WTC11 (cell line): ENCODE measurements around the gene IRF2BPL. TPM values are rescaled to one million over a fixed set of nuclear protein-coding genes. Genes with fewer than 3 reads are reported as not detected.
A peak's percentile ranks its signal among the peaks of the same experiment; 100 is the strongest.

Experiments used
- ATAC-seq: fragments of 200-7000 bp; cut with Tn5 transposase; 2 replicates; pipeline ENCODE4 v1.10.0; 2021; ENCODE audit warnings: mild to moderate bottlenecking, moderate library complexity
- CTCF ChIA-PET: fragments of 300-600 bp; sonication (Branson Sonifier 250); formaldehyde crosslinking; loops from one replicate; lab custom pipeline; 2021; ENCODE audit warnings: antibody characterized with exemption; lab: Charles Lee
- POLR2A ChIA-PET: fragments of 350-600 bp; sonication (Branson Sonifier 250); formaldehyde crosslinking; loops from one replicate; lab custom pipeline; 2021; ENCODE audit warnings: antibody characterized with exemption; lab: Charles Lee
- DNase-seq: peaks from one replicate; pipeline ENCODE4 v3.0.0; 2021; ENCODE audit warnings: low spot score
- H3K27ac Mint-ChIP-seq: 2 replicates; pipeline ENCODE4 v1.8.0; 2021; ENCODE audit warnings: mixed read lengths
- H3K27me3 Mint-ChIP-seq: 2 replicates; pipeline ENCODE4 v1.8.0; 2021; ENCODE audit warnings: low read depth, mild to moderate bottlenecking, moderate library complexity, mixed read lengths
- H3K36me3 Mint-ChIP-seq: 2 replicates; pipeline ENCODE4 v1.8.0; 2021; ENCODE audit warnings: mixed read lengths
- H3K4me1 Mint-ChIP-seq: 2 replicates; pipeline ENCODE4 v1.8.0; 2022; ENCODE audit warnings: mixed read lengths
- H3K4me3 Mint-ChIP-seq: 2 replicates; pipeline ENCODE4 v1.8.0; 2021; ENCODE audit warnings: mild to moderate bottlenecking, moderate library complexity, mixed read lengths
- H3K9me3 Mint-ChIP-seq: 2 replicates; pipeline ENCODE4 v1.8.0; 2021; ENCODE audit warnings: mixed read lengths
- CBFB ChIP-seq: sonication (generic); formaldehyde crosslinking; IDR thresholded peaks from 2 replicates; pipeline ENCODE4 v1.8.1; 2022; ENCODE audit warnings: mild to moderate bottlenecking, low read depth, missing genetic modification reagents
- EMX1 ChIP-seq: fragments of 250-450 bp; sonication (Bioruptor Pico); IDR thresholded peaks from 2 replicates; pipeline ENCODE4 v1.8.0; 2021; ENCODE audit warnings: mild to moderate bottlenecking
- FOXJ3 ChIP-seq: sonication (generic); formaldehyde crosslinking; IDR thresholded peaks from 2 replicates; pipeline ENCODE4 v1.9.0; 2021; ENCODE audit warnings: missing genetic modification reagents, mild to moderate bottlenecking, borderline replicate concordance
- JAZF1 ChIP-seq: fragments of 250-450 bp; sonication (Bioruptor Pico); IDR thresholded peaks from 2 replicates; pipeline ENCODE4 v1.9.0; 2021; ENCODE audit warnings: moderate library complexity, mild to moderate bottlenecking, inconsistent platforms
- JUN ChIP-seq: sonication (generic); formaldehyde crosslinking; IDR thresholded peaks from 2 replicates; pipeline ENCODE4 v1.8.0; 2023; ENCODE audit warnings: mild to moderate bottlenecking, missing genetic modification reagents
- KAT7 ChIP-seq: sonication (generic); formaldehyde crosslinking; IDR thresholded peaks from 2 replicates; pipeline ENCODE4 v1.8.1; 2023; ENCODE audit warnings: missing genetic modification reagents, mild to moderate bottlenecking, borderline replicate concordance
- MXD4 ChIP-seq: fragments of 250-450 bp; sonication (Bioruptor Pico); IDR thresholded peaks from 2 replicates; pipeline ENCODE4 v1.8.0; 2021; ENCODE audit warnings: mild to moderate bottlenecking, moderate library complexity, borderline replicate concordance
- NFE2L1 ChIP-seq: sonication (generic); formaldehyde crosslinking; IDR thresholded peaks from 2 replicates; pipeline ENCODE4 v1.8.1; 2023; ENCODE audit warnings: missing genetic modification reagents
- PRRX2 ChIP-seq: fragments of 250-450 bp; sonication (Bioruptor Pico); IDR thresholded peaks from 2 replicates; pipeline ENCODE4 v1.8.0; 2021; ENCODE audit warnings: mild to moderate bottlenecking
- RORB ChIP-seq: fragments of 250-450 bp; sonication (Bioruptor Pico); IDR thresholded peaks from 2 replicates; pipeline ENCODE4 v1.9.0; 2021; ENCODE audit warnings: mild to moderate bottlenecking
- SOX15 ChIP-seq: fragments of 250-450 bp; sonication (Bioruptor Pico); IDR thresholded peaks from 2 replicates; pipeline ENCODE4 v1.9.0; 2021; ENCODE audit warnings: mild to moderate bottlenecking
- SP1 ChIP-seq: sonication (generic); formaldehyde crosslinking; conservative IDR thresholded peaks from 2 replicates; pipeline ENCODE4 v1.8.1; 2022; ENCODE audit warnings: missing genetic modification reagents
- TCF7 ChIP-seq: sonication (generic); formaldehyde crosslinking; IDR thresholded peaks from 2 replicates; pipeline ENCODE4 v1.8.0; 2022; ENCODE audit warnings: mild to moderate bottlenecking, low read depth, missing genetic modification reagents, moderate library complexity
- TEAD4 ChIP-seq: sonication (generic); formaldehyde crosslinking; IDR thresholded peaks from 2 replicates; pipeline ENCODE4 v1.8.0; 2022; ENCODE audit warnings: mild to moderate bottlenecking, missing genetic modification reagents
- ZBTB21 ChIP-seq: sonication (generic); formaldehyde crosslinking; IDR thresholded peaks from 2 replicates; pipeline ENCODE4 v1.8.1; 2023; ENCODE audit warnings: mild to moderate bottlenecking, missing genetic modification reagents, borderline replicate concordance
- ZNF121 ChIP-seq: sonication (generic); formaldehyde crosslinking; IDR thresholded peaks from 2 replicates; pipeline ENCODE4 v1.8.0; 2023; ENCODE audit warnings: missing genetic modification reagents
- ZNF396 ChIP-seq: fragments of 250-450 bp; sonication (Bioruptor Pico); IDR thresholded peaks from 2 replicates; pipeline ENCODE4 v1.8.0; 2021; ENCODE audit warnings: mild to moderate bottlenecking, moderate library complexity, borderline replicate concordance
- ZNF423 ChIP-seq: fragments of 250-450 bp; sonication (Bioruptor Pico); IDR thresholded peaks from 2 replicates; pipeline ENCODE4 v2.1.2; 2022; ENCODE audit warnings: mild to moderate bottlenecking, moderate library complexity
- ZNF671 ChIP-seq: fragments of 250-450 bp; sonication (Bioruptor Pico); IDR thresholded peaks from 2 replicates; pipeline ENCODE4 v1.8.0; 2021; ENCODE audit warnings: mild to moderate bottlenecking
- total RNA-seq: library from RNA; stranded (reverse); gene quantifications from 3 replicates; pipeline ENCODE4 v1.2.3, GENCODE V29; 2021
- TF ChIP-seq, protein P1 (sequence below): sonication (generic); formaldehyde crosslinking; IDR thresholded peaks from 2 replicates; pipeline ENCODE4 v1.8.0; 2022; ENCODE audit warnings: mild to moderate bottlenecking, missing genetic modification reagents
- TF ChIP-seq, protein P2 (sequence below): sonication (generic); formaldehyde crosslinking; IDR thresholded peaks from 2 replicates; pipeline ENCODE4 v1.8.1; 2023; ENCODE audit warnings: mild to moderate bottlenecking, missing genetic modification reagents, borderline replicate concordance
- TF ChIP-seq, protein P3 (sequence below): sonication (generic); formaldehyde crosslinking; IDR thresholded peaks from 2 replicates; pipeline ENCODE4 v1.8.1; 2022; ENCODE audit warnings: missing genetic modification reagents, borderline replicate concordance
- TF ChIP-seq, protein P4 (sequence below): sonication (generic); formaldehyde crosslinking; IDR thresholded peaks from 2 replicates; pipeline ENCODE4 v1.8.1; 2022; ENCODE audit warnings: low read depth, missing genetic modification reagents, borderline replicate concordance

Gene IRF2BPL
- total RNA-seq, 1 experiment from 2014 or later, result 126 TPM

DNA sequence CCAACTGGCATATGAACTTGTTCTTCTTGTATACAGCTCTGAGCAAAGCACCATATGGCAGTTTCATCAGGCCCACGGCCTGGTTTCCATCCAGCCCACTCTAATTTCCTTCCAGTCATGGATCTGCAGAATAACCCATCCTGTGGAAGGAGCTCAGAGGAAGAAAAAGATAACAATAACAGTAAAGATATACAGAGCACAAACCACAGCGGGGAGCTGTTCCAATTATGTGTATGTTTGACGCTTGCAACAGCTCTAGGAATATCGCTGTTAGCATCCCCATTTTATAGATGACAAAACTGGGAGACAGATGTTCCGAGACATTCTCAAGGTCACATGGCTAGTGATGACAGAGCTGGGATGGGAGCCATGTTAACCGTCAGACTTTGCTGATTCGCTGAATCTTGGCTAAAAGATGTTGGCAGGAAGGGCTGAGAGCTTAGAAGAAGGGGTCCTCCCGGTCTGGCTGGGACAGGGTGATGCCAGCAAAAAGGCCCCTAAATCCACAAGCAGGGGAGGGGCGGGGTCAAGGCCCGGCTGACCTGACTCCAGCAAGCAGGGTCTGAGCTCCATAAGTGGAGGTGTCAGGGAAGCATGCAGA lies 35.2 kb upstream of the IRF2BPL start:
- Mint-ChIP-seq H3K36me3 (no peaks in the 10 kb centered on the region), H3K27me3 (no peaks in the 10 kb centered on the region), H3K4me1 (peaks cover 29% of the 10 kb centered on the region), H3K27ac (no peak overlapping the region), H3K4me3 (no peak overlapping the region), H3K9me3 (0 out of 2 replicates have a peak, but pooled peaks cover 2% of the 10 kb centered on the region)
- ChIA-PET CTCF (interaction anchor here (0.9 to 11.4 kb wide), 7 partner anchors 13 to 191 kb away, joined by 3 to 249 read pairs (median 6); no protein-coding TSS in a partner anchor), POLR2A (interaction anchor here (0.6 to 1.4 kb wide), 3 partner anchors 13 to 44 kb away, joined by 3 to 8 read pairs (median 5); no protein-coding TSS in a partner anchor)
- TF ChIP-seq TCF7 (CRISPR knock-in tag), result no peak
- no peak for TF ChIP-seq PRRX2
- TF ChIP-seq ZNF423, result no peak
- TF ChIP-seq JUN (CRISPR knock-in tag), result no peak
- ATAC-seq, result no peak
- DNase-seq, result no peak

DNA sequence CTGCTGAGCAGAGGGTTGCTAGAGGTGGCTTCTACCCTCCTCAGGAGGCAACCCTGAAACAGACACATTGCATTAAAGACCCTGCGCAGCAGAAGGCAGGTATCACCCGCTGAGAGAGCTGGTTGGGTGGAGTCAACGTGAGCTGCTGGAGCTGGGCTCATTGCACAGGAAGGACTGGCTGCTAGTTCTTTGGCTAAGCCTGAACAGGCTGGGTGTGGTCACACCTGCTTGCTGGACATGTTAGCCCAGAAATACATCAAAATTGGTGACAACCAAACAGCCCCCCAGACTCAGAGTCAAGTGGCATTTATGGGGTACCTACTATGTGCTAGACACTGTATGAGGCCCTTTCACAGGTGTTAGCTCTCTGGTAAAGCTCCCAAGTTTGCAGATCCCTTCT lies 33.8 kb upstream of the IRF2BPL start:
- POLR2A ChIA-PET, result interaction anchor here (0.7 kb wide), 1 partner anchor 141 kb away, joined by 4 read pairs; no protein-coding TSS in a partner anchor
- Mint-ChIP-seq H3K4me3 (no peak overlapping the region), H3K27me3 (no peaks in the 10 kb centered on the region), H3K27ac (no peak overlapping the region)
- TF ChIP-seq MXD4 (CRISPR knock-in tag), result no peak
- no peak for TF ChIP-seq SOX15 (CRISPR knock-in tag)
- no peak for TF ChIP-seq TEAD4 (CRISPR knock-in tag)
- TF ChIP-seq, protein P1, sequence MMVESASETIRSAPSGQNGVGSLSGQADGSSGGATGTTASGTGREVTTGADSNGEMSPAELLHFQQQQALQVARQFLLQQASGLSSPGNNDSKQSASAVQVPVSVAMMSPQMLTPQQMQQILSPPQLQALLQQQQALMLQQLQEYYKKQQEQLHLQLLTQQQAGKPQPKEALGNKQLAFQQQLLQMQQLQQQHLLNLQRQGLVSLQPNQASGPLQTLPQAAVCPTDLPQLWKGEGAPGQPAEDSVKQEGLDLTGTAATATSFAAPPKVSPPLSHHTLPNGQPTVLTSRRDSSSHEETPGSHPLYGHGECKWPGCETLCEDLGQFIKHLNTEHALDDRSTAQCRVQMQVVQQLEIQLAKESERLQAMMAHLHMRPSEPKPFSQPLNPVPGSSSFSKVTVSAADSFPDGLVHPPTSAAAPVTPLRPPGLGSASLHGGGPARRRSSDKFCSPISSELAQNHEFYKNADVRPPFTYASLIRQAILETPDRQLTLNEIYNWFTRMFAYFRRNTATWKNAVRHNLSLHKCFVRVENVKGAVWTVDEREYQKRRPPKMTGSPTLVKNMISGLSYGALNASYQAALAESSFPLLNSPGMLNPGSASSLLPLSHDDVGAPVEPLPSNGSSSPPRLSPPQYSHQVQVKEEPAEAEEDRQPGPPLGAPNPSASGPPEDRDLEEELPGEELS (CRISPR knock-in tag), result no peak
- TF ChIP-seq KAT7 (CRISPR knock-in tag), result no peak
- no peak for TF ChIP-seq SP1 (CRISPR knock-in tag)
- TF ChIP-seq EMX1 (CRISPR knock-in tag), result no peak
- TF ChIP-seq RORB (CRISPR knock-in tag), result no peak
- TF ChIP-seq, protein P2, sequence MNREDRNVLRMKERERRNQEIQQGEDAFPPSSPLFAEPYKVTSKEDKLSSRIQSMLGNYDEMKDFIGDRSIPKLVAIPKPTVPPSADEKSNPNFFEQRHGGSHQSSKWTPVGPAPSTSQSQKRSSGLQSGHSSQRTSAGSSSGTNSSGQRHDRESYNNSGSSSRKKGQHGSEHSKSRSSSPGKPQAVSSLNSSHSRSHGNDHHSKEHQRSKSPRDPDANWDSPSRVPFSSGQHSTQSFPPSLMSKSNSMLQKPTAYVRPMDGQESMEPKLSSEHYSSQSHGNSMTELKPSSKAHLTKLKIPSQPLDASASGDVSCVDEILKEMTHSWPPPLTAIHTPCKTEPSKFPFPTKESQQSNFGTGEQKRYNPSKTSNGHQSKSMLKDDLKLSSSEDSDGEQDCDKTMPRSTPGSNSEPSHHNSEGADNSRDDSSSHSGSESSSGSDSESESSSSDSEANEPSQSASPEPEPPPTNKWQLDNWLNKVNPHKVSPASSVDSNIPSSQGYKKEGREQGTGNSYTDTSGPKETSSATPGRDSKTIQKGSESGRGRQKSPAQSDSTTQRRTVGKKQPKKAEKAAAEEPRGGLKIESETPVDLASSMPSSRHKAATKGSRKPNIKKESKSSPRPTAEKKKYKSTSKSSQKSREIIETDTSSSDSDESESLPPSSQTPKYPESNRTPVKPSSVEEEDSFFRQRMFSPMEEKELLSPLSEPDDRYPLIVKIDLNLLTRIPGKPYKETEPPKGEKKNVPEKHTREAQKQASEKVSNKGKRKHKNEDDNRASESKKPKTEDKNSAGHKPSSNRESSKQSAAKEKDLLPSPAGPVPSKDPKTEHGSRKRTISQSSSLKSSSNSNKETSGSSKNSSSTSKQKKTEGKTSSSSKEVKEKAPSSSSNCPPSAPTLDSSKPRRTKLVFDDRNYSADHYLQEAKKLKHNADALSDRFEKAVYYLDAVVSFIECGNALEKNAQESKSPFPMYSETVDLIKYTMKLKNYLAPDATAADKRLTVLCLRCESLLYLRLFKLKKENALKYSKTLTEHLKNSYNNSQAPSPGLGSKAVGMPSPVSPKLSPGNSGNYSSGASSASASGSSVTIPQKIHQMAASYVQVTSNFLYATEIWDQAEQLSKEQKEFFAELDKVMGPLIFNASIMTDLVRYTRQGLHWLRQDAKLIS, result no peak
- TF ChIP-seq, all 79 proteins: peak for 0
- no peak for ATAC-seq
- 0 out of 2 replicates have a peak, but pooled peaks cover 2% of the 10 kb centered on the region for H3K9me3 Mint-ChIP-seq
- DNase-seq, result no peak
- H3K4me1 Mint-ChIP-seq, result peaks cover 22% of the 10 kb centered on the region
- H3K36me3 Mint-ChIP-seq, result no peaks in the 10 kb centered on the region
- CTCF ChIA-PET, result interaction anchor here (0.8 to 11.4 kb wide), 7 partner anchors 8 to 187 kb away, joined by 3 to 249 read pairs (median 4); no protein-coding TSS in a partner anchor

DNA sequence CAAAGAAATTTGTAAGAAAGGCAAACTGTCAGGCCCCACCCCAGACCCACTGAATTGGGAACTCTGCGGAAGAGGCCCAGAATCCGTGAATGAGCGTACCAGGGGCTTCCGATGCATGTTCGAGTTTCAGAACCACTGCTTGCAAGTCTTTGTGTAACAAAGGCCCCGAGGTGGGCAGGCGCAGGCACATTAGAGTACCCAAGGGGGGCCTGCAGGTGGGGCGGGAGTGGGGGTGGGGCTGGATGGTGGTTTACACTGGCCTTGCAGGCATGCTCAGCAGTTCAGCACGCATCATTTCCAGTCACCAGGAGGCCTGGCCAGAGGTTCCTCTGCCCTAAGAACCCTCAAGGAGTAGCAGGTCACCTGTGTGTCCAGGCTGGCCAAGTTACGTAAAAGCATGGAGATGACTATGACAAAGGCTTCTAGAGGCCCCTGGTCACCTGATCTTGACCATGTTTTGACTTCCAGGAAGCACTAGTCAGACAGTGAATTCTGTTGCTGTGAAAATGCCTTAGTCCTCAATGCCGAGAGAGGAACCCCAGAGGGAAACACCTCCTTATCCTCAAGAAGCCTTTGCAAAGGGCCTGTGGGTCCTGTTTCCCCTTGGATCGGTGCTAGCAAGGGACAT lies 33.2 kb upstream of the IRF2BPL start:
- Mint-ChIP-seq H3K4me3 (no peak overlapping the region), H3K27ac (no peak overlapping the region), H3K4me1 (peaks cover 22% of the 10 kb centered on the region), H3K9me3 (0 out of 2 replicates have a peak, but pooled peaks cover 2% of the 10 kb centered on the region), H3K27me3 (no peaks in the 10 kb centered on the region), H3K36me3 (no peaks in the 10 kb centered on the region)
- ChIA-PET POLR2A (interaction anchor here (0.7 kb wide), 1 partner anchor 80 kb away, joined by 6 read pairs; no protein-coding TSS in a partner anchor), CTCF (interaction anchor here (1.4 to 11.4 kb wide), 5 partner anchors 9 to 186 kb away, joined by 3 to 249 read pairs (median 6); no protein-coding TSS in a partner anchor)
- ATAC-seq, result peak; percentile 12; the same call in 1 of the 2 replicates
- no peak for DNase-seq
- TF ChIP-seq, protein P3, sequence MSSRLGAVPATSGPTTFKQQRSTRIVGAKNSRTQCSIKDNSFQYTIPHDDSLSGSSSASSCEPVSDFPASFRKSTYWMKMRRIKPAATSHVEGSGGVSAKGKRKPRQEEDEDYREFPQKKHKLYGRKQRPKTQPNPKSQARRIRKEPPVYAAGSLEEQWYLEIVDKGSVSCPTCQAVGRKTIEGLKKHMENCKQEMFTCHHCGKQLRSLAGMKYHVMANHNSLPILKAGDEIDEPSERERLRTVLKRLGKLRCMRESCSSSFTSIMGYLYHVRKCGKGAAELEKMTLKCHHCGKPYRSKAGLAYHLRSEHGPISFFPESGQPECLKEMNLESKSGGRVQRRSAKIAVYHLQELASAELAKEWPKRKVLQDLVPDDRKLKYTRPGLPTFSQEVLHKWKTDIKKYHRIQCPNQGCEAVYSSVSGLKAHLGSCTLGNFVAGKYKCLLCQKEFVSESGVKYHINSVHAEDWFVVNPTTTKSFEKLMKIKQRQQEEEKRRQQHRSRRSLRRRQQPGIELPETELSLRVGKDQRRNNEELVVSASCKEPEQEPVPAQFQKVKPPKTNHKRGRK (CRISPR knock-in tag), result no peak
- TF ChIP-seq ZNF671 (no peak), ZBTB21 (CRISPR knock-in tag) (no peak), NFE2L1 (no peak), JAZF1 (CRISPR knock-in tag) (no peak), FOXJ3 (CRISPR knock-in tag) (no peak), MXD4 (CRISPR knock-in tag) (no peak), CBFB (no peak), ZNF396 (CRISPR knock-in tag) (no peak), SP1 (CRISPR knock-in tag) (no peak), ZNF121 (CRISPR knock-in tag) (no peak), JUN (CRISPR knock-in tag) (no peak)
- TF ChIP-seq, protein P4, sequence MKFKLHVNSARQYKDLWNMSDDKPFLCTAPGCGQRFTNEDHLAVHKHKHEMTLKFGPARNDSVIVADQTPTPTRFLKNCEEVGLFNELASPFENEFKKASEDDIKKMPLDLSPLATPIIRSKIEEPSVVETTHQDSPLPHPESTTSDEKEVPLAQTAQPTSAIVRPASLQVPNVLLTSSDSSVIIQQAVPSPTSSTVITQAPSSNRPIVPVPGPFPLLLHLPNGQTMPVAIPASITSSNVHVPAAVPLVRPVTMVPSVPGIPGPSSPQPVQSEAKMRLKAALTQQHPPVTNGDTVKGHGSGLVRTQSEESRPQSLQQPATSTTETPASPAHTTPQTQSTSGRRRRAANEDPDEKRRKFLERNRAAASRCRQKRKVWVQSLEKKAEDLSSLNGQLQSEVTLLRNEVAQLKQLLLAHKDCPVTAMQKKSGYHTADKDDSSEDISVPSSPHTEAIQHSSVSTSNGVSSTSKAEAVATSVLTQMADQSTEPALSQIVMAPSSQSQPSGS (CRISPR knock-in tag), result no peak
